ENCODE results near the gene NRXN3.

DNA sequence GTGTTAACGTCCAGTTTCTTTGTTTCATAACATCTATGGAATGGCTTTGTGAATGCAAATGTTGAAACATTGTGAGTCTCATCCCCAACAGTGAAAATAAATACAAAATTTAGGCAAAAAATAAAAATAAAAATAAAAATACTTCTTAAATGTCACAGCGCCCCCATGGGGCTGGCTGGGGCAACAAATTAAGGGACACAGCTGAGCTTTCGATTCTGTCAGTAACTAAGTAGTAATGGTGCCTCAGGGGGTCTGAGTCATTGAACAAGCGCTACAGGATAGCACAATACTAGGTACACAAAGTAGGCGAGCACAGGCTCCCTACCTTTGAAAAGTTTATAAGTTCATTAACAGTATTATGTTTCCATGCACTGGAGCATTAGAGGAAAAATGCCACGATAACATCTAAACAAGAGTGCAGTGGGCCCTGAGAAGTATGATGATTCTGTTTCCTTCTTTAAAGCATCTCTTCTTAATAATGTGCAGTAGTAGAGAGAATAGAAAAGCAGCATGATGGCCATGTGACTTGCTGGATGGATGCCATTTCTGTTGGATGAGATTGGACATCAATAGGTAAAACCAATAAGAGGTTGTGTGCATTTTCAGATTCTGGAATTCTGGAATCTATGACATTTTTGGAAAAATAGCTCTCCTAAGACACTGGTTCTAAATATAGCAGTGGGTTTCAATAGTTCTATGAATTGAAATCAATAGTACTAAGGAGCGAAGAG is 1374.0 kb downstream of the NRXN3 start:
- TF ChIP-seq, protein P1, sequence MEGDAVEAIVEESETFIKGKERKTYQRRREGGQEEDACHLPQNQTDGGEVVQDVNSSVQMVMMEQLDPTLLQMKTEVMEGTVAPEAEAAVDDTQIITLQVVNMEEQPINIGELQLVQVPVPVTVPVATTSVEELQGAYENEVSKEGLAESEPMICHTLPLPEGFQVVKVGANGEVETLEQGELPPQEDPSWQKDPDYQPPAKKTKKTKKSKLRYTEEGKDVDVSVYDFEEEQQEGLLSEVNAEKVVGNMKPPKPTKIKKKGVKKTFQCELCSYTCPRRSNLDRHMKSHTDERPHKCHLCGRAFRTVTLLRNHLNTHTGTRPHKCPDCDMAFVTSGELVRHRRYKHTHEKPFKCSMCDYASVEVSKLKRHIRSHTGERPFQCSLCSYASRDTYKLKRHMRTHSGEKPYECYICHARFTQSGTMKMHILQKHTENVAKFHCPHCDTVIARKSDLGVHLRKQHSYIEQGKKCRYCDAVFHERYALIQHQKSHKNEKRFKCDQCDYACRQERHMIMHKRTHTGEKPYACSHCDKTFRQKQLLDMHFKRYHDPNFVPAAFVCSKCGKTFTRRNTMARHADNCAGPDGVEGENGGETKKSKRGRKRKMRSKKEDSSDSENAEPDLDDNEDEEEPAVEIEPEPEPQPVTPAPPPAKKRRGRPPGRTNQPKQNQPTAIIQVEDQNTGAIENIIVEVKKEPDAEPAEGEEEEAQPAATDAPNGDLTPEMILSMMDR (conservative IDR thresholded peaks at IDR 0.05 in 1 of 2, IDR thresholded peaks at IDR 0.05 in 1 of 2; ENCODE audit: low read depth in 1 of 2, low read length in 2 of 2), result peak; percentile 39 to 76
- TF ChIP-seq EZH2 (IDR thresholded peaks at IDR 0.05; ENCODE audit: low read length, missing control alignments), result no peak

Data from fibroblast of lung (primary cell).